ENCODE data around the gene AP2M1. TPM values are rescaled to one million over a fixed set of nuclear protein-coding genes. Genes with fewer than 3 reads are reported as not detected.
"Not testable (repeated sequence)": the region's sequence is repeated elsewhere in the genome, so short reads cannot be mapped to it uniquely, and the experiment has no call there.

AP2M1 gene
- 329 and 375 TPM in 2 replicates for total RNA-seq
- polyA plus RNA-seq (2012) = 729 TPM

GRCh38 chr3:184174646-184175492 lies at the start of gene AP2M1:
Gene AP2M1 (plus strand): TSS chr3:184174855. CDS start chr3:184176994, 2,139 bp downstream.
- DNase-seq (ENCODE audit: low read depth) = peak; percentile 99

GRCh38 chr3:184126006-184126405 lies 48.6 kb upstream of the AP2M1 start:
- DNase-seq (ENCODE audit: low read depth) = no peak

- DNase-seq (ENCODE audit: low read depth) = peak; percentile 45
Observed at GRCh38 chr3:184129012-184129411, 45.6 kb upstream of the AP2M1 start.

- DNase-seq (ENCODE audit: low read depth) = no peak
Observed at GRCh38 chr3:184132945-184133344, 41.7 kb upstream of the AP2M1 start.

- peak; percentile 90 for DNase-seq (ENCODE audit: low read depth)
Observed at GRCh38 chr3:184133840-184134745, 40.6 kb upstream of the AP2M1 start.

GRCh38 chr3:184134746-184135148 lies 39.9 kb upstream of the AP2M1 start:
- no peak for DNase-seq (ENCODE audit: low read depth)

- peak; percentile 97 for DNase-seq (ENCODE audit: low read depth)
Observed at GRCh38 chr3:184135149-184135910, 39.3 kb upstream of the AP2M1 start, which contains the start of gene EIF2B5. Gene EIF2B5 (plus strand): TSS chr3:184135358. CDS start chr3:184135386, 28 bp downstream.

GRCh38 chr3:184135911-184136260 lies 38.8 kb upstream of the AP2M1 start:
- DNase-seq (ENCODE audit: low read depth) = no peak

- no peak for DNase-seq (ENCODE audit: low read depth)
Observed at GRCh38 chr3:184140436-184140835, 34.2 kb upstream of the AP2M1 start.

- DNase-seq (ENCODE audit: low read depth) = no peak
Observed at GRCh38 chr3:184142199-184142598, 32.5 kb upstream of the AP2M1 start.

- DNase-seq (ENCODE audit: low read depth) = no peak
Observed at GRCh38 chr3:184143327-184143726, 31.3 kb upstream of the AP2M1 start.

- DNase-seq (ENCODE audit: low read depth) = peak; percentile 33
Observed at GRCh38 chr3:184144505-184144904, 30.1 kb upstream of the AP2M1 start.

- DNase-seq (ENCODE audit: low read depth) = peak; percentile 59
Observed at GRCh38 chr3:184145111-184145524, 29.5 kb upstream of the AP2M1 start.

- no peak for DNase-seq (ENCODE audit: low read depth)
Observed at GRCh38 chr3:184145751-184146270, 28.8 kb upstream of the AP2M1 start.

- DNase-seq (ENCODE audit: low read depth) = no peak
Observed at GRCh38 chr3:184148076-184148475, 26.6 kb upstream of the AP2M1 start.

- DNase-seq (ENCODE audit: low read depth) = no peak
Observed at GRCh38 chr3:184149123-184149522, 25.5 kb upstream of the AP2M1 start.

- DNase-seq (ENCODE audit: low read depth) = not testable (repeated sequence)
Observed at GRCh38 chr3:184149770-184150169, 24.9 kb upstream of the AP2M1 start.

GRCh38 chr3:184154885-184155643 lies 19.6 kb upstream of the AP2M1 start, which contains the start of gene DVL3:
Gene DVL3 (plus strand): TSS chr3:184155377. CDS start chr3:184155636, 259 bp downstream.
- DNase-seq (ENCODE audit: low read depth) = peak; percentile 83

GRCh38 chr3:184155644-184156521 lies 18.8 kb upstream of the AP2M1 start:
- DNase-seq (ENCODE audit: low read depth) = peak; percentile 22
